ENCODE data around the gene IRF1. TPM values are rescaled to one million over a fixed set of nuclear protein-coding genes. Genes with fewer than 3 reads are reported as not detected.
A peak's percentile ranks its signal among the peaks of the same experiment; 100 is the strongest.

IRF1 gene
- total RNA-seq, 1 donor from 2014 or later, result 33.0 TPM

- no peak for DNase-seq (ENCODE audit: low read depth)
- H3K4me3 ChIP-seq (ENCODE audit: low read depth, low read length), result no peak overlapping the region
- no peak for TF ChIP-seq CTCF (conservative IDR thresholded peaks at IDR 0.05; ENCODE audit: low read depth, low read length)
Measured at GRCh38 chr5:132500244-132500930, 9.8 kb upstream of the IRF1 start.

GRCh38 chr5:132499440-132500243 lies 9.1 kb upstream of the IRF1 start:
- no peak overlapping the region for H3K4me3 ChIP-seq (ENCODE audit: low read depth, low read length)
- no peak for DNase-seq (ENCODE audit: low read depth)
- TF ChIP-seq CTCF (conservative IDR thresholded peaks at IDR 0.05; ENCODE audit: low read depth, low read length), result no peak

- no peak for TF ChIP-seq CTCF (conservative IDR thresholded peaks at IDR 0.05; ENCODE audit: low read depth, low read length)
- no peak overlapping the region for H3K4me3 ChIP-seq (ENCODE audit: low read depth, low read length)
- no peak for DNase-seq (ENCODE audit: low read depth)
Measured at GRCh38 chr5:132498686-132499271, 8.2 kb upstream of the IRF1 start.

GRCh38 chr5:132498152-132498551 lies 7.6 kb upstream of the IRF1 start:
- H3K4me3 ChIP-seq (ENCODE audit: low read depth, low read length), result no peak overlapping the region
- DNase-seq (ENCODE audit: low read depth), result peak; percentile 85
- TF ChIP-seq CTCF (conservative IDR thresholded peaks at IDR 0.05; ENCODE audit: low read depth, low read length), result no peak

GRCh38 chr5:132497488-132497997 lies 7.0 kb upstream of the IRF1 start:
- no peak for TF ChIP-seq CTCF (conservative IDR thresholded peaks at IDR 0.05; ENCODE audit: low read depth, low read length)
- DNase-seq (ENCODE audit: low read depth), result no peak
- H3K4me3 ChIP-seq (ENCODE audit: low read depth, low read length), result peak overlapping the region; percentile 77

- H3K4me3 ChIP-seq (ENCODE audit: low read depth, low read length), result peak overlapping the region; percentile 77
- DNase-seq (ENCODE audit: low read depth), result no peak
- no peak for TF ChIP-seq CTCF (conservative IDR thresholded peaks at IDR 0.05; ENCODE audit: low read depth, low read length)
Measured at GRCh38 chr5:132496631-132497487, 6.3 kb upstream of the IRF1 start.
